Right atrium auricular region (tissue), 2 donors: Measurements from ENCODE around the gene MS4A12. TPM values are rescaled to one million over a fixed set of nuclear protein-coding genes. Genes with fewer than 3 reads are reported as not detected.
"Not testable (repeated sequence)": the region's sequence is repeated elsewhere in the genome, so short reads cannot be mapped to it uniquely, and the experiment has no call there.

Source experiments
- DNase-seq: peaks from one replicate; pipeline ENCODE4 v3.0.0-alpha.2; 2019; ENCODE audit warnings: low spot score
- H3K27ac ChIP-seq, 2 donors: fragments of 200-600 bp; sonication (generic); 1 replicate in 1 of 2; 2 replicates in 1 of 2; pipeline ENCODE4 v1.5.1; 2016 to 2019
- H3K27me3 ChIP-seq, 2 donors: fragments of 200-600 bp; sonication (generic); one replicate each; pipeline versions ENCODE4 v1.5.1 to v1.6.0; 2017 to 2019
- H3K36me3 ChIP-seq: fragments of 200-600 bp; sonication (generic); one replicate; pipeline ENCODE4 v1.5.1; 2016
- H3K4me1 ChIP-seq, 2 donors: fragments of 200-600 bp; sonication (generic); one replicate each; pipeline versions ENCODE4 v1.5.1 to v1.6.0; 2017 to 2019
- H3K4me3 ChIP-seq, 2 donors: fragments of 200-600 bp; sonication (generic); 1 replicate in 1 of 2; 2 replicates in 1 of 2; pipeline ENCODE4 v1.5.1; 2017 to 2019; ENCODE audit warnings: mild to moderate bottlenecking in 1 of 2, moderate library complexity in 1 of 2
- H3K9me3 ChIP-seq, 2 donors: fragments of 200-600 bp; sonication (generic); one replicate each; pipeline ENCODE4 v1.5.1; 2019
- total RNA-seq, 2 donors: library from RNA; depleted of rRNA; stranded (reverse); fragments of >200 nt; gene quantifications; one replicate each; pipeline ENCODE4 v1.1.0, GENCODE V29; 2016
- TF ChIP-seq, protein P1 (sequence below), 2 donors: fragments of 200-600 bp; sonication (generic); IDR thresholded peaks; one replicate each; pipeline ENCODE4 v1.5.1; 2019; ENCODE audit warnings: antibody characterized with exemption in 2 of 2

The MS4A12 gene
- total RNA-seq, 2 donors from 2014 or later: not detected

GRCh38 chr11:60515144-60515855 is 22.7 kb downstream of the MS4A12 start, which contains the start of gene MS4A13:
Gene MS4A13 (plus strand): TSS chr11:60515392. CDS start chr11:60518084, 2,692 bp downstream.
- H3K9me3 ChIP-seq: no peaks in the 10 kb centered on the region
- DNase-seq: no peak
- H3K4me3 ChIP-seq: no peak within 1 kb of the TSS
- no peaks in the 10 kb centered on the region for H3K27me3 ChIP-seq
- TF ChIP-seq, protein P1, sequence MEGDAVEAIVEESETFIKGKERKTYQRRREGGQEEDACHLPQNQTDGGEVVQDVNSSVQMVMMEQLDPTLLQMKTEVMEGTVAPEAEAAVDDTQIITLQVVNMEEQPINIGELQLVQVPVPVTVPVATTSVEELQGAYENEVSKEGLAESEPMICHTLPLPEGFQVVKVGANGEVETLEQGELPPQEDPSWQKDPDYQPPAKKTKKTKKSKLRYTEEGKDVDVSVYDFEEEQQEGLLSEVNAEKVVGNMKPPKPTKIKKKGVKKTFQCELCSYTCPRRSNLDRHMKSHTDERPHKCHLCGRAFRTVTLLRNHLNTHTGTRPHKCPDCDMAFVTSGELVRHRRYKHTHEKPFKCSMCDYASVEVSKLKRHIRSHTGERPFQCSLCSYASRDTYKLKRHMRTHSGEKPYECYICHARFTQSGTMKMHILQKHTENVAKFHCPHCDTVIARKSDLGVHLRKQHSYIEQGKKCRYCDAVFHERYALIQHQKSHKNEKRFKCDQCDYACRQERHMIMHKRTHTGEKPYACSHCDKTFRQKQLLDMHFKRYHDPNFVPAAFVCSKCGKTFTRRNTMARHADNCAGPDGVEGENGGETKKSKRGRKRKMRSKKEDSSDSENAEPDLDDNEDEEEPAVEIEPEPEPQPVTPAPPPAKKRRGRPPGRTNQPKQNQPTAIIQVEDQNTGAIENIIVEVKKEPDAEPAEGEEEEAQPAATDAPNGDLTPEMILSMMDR (IDR thresholded peaks at IDR 0.05): no peak
- H3K27ac ChIP-seq: no peak within 1 kb of the TSS
- no peaks in the 10 kb centered on the region for H3K36me3 ChIP-seq
- H3K4me1 ChIP-seq: no peaks in the 10 kb centered on the region

DNA sequence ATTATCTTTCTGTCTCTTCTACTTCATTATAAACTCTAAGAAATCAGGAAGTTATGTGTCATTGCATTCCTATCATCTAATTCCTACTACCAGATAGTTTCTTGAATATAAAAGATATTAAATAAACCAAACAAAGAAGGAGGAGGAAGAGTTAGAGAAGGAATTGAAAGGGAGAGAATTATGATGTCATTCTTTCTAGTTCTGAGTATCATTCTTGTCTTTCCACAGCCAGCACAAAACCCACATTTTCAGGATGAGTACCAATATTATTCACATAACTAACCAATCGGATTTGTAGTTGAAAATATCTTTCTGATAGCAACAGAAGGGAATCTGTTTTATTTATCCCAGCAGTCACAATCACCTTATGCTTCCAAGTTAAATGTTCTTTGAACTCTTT is 35.9 kb downstream of the MS4A12 start:
- no peak overlapping the region for H3K4me3 ChIP-seq
- TF ChIP-seq, protein P1 (IDR thresholded peaks at IDR 0.05): no peak
- H3K9me3 ChIP-seq: no peaks in the 10 kb centered on the region
- no peak overlapping the region for H3K27ac ChIP-seq
- H3K36me3 ChIP-seq: no peaks in the 10 kb centered on the region
- H3K4me1 ChIP-seq: no peaks in the 10 kb centered on the region
- H3K27me3 ChIP-seq: no peaks in the 10 kb centered on the region
- DNase-seq: no peak

- Histone ChIP-seq H3K27ac (no peak overlapping the region), H3K4me1 (no peaks in the 10 kb centered on the region), H3K9me3 (no peaks in the 10 kb centered on the region), H3K4me3 (no peak overlapping the region), H3K27me3 (no peaks in the 10 kb centered on the region), H3K36me3 (no peaks in the 10 kb centered on the region)
- TF ChIP-seq, protein P1 (IDR thresholded peaks at IDR 0.05): no peak
- DNase-seq: no peak
These were observed 36.4 kb downstream of the MS4A12 start for GRCh38 chr11:60528934-60529333.

- no peaks in the 10 kb centered on the region for H3K36me3 ChIP-seq
- H3K4me3 ChIP-seq: no peak overlapping the region
- TF ChIP-seq, protein P1 (IDR thresholded peaks at IDR 0.05): no peak
- H3K4me1 ChIP-seq: no peaks in the 10 kb centered on the region
- DNase-seq: no peak
- no peaks in the 10 kb centered on the region for H3K9me3 ChIP-seq
- no peaks in the 10 kb centered on the region for H3K27me3 ChIP-seq
- H3K27ac ChIP-seq: no peak overlapping the region
These were observed 38.0 kb downstream of the MS4A12 start for GRCh38 chr11:60530454-60531100.

DNA sequence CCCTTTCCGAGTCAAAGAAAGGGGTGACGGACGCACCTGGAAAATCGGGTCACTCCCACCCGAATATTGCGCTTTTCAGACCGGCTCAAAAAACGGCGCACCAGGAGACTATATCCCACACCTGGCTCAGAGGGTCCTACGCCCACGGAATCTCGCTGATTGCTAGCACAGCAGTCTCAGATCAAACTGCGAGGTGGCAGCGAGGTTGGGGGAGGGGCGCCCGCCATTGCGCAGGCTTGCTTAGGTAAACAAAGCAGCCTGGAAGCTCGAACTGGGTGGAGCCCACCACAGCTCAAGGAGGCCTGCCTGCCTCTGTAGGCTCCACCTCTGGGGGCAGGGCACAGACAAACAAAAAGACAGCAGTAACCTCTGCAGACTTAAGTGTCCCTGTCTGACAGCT is 39.8 kb downstream of the MS4A12 start:
- not testable (repeated sequence) for DNase-seq, H3K9me3 ChIP-seq, H3K4me3 ChIP-seq, H3K4me1 ChIP-seq, H3K27me3 ChIP-seq, H3K27ac ChIP-seq, H3K36me3 ChIP-seq

GRCh38 chr11:60538627-60539026 is 46.0 kb downstream of the MS4A12 start:
- H3K36me3 ChIP-seq, H3K4me1 ChIP-seq, H3K27me3 ChIP-seq, H3K27ac ChIP-seq, H3K4me3 ChIP-seq, H3K9me3 ChIP-seq, DNase-seq: not testable (repeated sequence)
